GM18909 (cell line): ENCODE data around the gene CCK.

Experiments
- ATAC-seq: cut with Tn5 transposase; IDR thresholded peaks from one replicate; pipeline ENCODE4 v1.9.1; 2021; ENCODE audit warnings: mild to moderate bottlenecking; ENCODE audit not compliant: unreplicated experiment, poor library complexity

The CCK gene

GRCh38 chr3:42270561-42270960, 4.6 kb upstream of the CCK start:
- ATAC-seq: no peak

GRCh38 chr3:42269647-42270046, 3.7 kb upstream of the CCK start:
- ATAC-seq: no peak

DNA sequence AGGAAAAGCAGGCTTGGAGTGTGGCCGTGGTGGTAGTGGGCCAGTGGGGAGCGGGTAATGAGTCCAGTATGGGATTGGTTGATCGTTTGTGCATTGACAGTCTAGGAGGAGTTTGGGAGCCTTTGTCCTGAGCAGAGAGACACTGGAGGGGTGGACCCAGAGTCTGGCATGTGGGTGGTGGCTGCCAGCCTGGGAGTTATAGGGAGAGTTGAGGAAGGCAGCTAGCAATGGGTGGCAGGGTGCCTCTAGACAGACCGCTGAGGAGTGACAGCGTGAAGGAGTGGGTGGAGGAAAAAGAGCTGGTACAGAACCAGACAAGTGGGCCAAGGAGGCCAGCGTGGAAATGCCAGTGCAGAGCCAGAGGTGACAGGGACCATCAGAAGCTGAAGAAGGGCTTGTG, 1.9 kb upstream of the CCK start:
- no peak for ATAC-seq

GRCh38 chr3:42265059-42265991, 660 bp downstream of the CCK start:
- no peak for ATAC-seq

- ATAC-seq: no peak
Measured at GRCh38 chr3:42264399-42265058, 1.5 kb downstream of the CCK start.

GRCh38 chr3:42263354-42264346, 2.3 kb downstream of the CCK start:
- no peak for ATAC-seq

DNA sequence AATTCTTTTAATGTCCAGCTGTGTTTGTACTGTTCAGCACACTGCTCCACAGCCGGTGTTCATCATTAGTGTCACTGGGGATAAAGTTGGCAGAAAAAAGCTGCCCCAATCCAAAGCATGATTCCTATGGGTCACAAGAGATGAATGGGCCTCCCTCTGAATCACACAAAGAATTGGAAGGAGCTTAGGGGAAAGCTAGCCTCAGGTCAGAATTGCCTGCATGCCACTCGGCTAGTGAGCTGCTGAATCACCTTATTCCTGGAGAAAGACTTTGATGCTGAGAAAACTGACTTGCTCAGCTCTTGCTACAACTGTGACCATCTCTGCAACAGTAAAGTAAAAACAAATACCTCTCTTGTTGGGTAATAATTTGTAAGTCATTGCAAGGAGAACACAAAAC, 3.5 kb downstream of the CCK start:
- no peak for ATAC-seq

- ATAC-seq: no peak
Measured at GRCh38 chr3:42257007-42257406, 9.0 kb downstream of the CCK start.

DNA sequence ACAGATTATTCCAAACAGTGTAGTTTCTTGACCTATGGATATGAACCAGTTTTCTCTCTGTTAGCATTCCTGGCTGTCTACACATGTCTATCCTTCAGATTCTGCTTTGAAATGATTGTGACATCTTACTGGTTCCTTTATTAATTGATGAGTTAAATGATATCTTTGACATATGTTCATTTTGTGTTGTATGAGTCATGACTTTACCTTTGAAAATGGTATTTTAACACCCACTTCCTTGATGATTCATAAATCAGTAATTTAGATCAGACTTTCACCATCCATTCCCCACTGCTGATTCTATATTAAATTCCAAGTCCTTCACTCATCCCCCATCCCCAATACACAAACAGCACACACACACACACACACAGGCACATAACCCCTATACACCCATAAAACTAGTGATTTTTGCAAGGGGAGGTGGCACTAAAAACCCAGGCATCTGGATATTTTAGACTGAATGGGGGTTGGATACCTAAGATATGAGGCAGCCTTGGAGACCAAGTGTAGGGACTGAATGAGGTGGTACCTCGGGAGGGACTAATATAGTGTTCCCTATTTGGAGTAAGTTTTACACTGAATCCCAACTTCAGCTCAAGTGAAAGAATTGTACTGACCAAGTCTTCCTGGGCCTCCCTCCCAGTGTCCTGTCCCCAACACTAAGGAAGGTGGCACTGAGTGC, 9.7 kb downstream of the CCK start:
- no peak for ATAC-seq

GRCh38 chr3:42254566-42254965, 11.4 kb downstream of the CCK start:
- ATAC-seq: no peak

DNA sequence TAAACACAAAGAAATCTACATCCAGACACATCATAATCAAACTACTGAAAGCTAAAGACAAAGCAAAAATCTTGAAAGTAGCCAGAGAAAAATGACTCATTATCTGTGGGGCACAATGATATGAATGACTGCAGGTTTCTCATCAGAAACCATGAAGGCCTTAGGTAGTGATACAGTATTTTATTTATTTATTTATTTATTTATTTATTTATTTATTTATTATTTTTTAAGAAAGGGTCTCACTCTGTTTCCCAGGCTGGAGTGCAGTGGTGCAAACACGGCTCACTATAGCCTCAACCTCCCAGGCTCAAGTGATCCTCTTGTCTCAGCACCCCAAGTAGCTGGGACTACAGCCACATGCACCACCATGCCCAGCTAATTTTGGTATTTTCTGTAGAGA, 15.2 kb downstream of the CCK start:
- no peak for ATAC-seq

DNA sequence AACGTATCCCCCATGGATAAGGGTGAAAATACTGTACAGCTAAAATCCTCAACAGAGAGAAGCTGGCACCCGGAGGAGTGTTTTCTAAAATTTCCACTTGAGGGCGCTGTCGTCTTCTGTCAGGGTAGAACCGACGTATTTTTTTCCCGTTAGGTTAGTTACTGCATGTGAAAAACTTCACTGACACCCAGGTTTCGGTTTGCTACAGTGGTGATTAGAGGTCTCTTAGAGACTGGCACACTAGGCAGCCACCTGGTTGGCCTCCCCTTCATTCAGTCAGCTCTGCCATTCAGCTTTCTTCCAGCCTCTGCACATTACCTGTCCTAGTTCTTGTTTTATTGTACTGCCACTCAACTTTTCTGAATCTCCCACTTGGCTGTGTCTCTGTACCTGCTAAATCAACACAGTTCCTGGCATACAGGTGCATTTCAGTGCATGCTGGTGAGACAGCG, 18.4 kb downstream of the CCK start:
- peak; percentile 78 for ATAC-seq

GRCh38 chr3:42246091-42246490, 19.9 kb downstream of the CCK start:
- no peak for ATAC-seq

DNA sequence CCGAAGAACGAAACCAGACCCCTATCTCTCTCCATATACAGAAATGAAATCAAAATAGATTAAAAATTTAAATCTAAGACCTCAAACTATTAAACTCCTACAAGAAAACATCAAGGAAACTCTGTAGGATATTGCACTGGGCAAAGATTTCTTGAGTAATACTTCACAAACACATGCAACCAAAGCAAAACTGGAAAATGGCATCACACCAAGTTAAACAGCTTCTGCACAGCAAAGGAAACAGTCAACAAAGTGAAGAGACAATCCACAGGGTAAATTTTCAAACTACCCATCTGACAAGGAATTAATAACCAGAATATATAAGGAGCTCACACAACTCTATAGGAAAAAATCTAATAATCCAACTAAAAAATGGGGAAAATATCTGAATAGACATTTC, 29.4 kb downstream of the CCK start:
- no peak for ATAC-seq

DNA sequence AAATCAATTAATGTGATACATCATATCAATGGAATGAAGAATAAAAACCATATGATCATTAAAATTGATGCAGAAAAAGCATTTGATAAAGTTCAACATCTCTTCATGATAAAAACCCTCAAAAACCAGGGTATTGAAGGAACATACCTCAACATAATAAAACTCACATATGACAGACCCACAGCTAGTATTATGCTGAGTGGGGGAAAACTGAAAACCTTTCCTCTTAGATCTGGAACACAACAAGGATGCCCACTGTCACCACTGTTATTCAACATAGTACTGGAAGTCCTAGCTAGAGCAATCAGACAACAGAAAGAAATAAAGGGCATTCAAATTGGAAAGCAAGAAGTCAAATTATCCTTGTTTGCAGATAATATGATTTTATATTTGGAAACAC, 30.5 kb downstream of the CCK start:
- ATAC-seq: no peak

GRCh38 chr3:42230860-42231259, 35.1 kb downstream of the CCK start:
- ATAC-seq: no peak

DNA sequence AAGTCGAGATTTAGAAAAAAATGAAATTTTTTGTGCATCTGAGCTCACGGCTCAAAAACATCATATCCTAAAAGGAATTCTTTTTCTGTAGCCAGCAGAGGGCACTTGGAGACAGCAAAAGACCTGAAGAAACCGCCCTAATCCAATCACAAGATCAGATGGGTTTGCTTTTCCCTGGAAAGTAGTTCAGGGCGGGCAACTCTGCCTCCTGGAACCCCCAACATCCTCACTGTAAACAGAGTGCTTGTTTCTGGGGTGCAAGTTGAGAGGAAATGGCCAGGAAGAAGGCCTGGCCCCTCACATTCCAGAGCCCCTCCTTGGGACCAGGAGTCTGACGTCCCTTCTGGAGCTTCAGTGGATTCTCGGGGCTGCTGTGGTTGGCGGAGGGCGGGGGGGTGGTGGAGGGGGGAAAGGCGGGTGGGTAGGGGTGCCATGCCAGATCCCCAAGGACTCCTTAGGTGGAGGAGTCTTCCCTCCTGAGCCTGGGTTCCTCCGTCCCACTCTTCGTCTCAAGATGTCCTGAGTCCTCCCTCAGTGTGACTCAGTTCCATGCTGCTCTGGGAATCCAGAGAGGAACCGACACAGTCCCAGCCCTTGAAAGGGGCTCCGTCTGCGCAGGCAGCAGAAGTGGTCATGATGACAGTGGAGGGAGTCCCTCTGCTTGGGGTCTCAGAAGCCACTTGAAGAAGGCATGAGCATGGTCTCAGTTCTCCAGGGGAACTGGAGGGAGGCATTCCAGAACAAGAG, 35.9 kb downstream of the CCK start:
- no peak for ATAC-seq

DNA sequence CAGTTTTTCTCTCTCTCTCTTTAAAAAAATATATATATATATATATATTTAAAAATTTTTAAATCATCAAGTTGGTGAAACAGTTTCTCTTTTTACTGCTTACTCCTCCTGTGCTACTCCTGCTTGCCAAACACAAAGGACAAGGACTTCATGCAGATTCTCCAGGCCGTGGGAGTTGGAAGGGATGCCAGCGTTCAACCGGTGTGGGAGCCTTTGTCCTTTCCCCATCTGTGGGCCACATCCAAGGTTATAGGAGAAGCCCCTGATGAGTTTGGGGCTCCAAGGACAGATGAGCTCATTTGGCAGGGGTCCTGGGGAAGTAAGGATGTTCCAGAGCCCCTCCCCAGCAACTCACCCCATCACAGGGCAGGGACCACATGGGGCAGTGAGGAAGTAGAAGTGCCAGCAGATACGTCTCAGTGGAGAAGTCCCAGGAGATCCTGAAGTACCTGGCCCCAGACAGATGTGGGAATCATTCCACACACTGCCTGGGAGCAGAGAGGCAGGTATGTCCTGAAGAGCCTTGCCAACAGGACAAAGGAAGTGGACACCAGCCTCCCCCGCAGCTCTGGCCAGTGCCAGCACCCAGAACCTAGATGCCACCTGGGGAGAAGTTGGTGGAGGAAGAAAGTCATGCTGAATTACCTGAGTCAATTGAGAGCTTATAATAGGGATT, 36.6 kb downstream of the CCK start:
- no peak for ATAC-seq

GRCh38 chr3:42228796-42229195, 37.2 kb downstream of the CCK start:
- no peak for ATAC-seq
